ENCODE measurements around the gene SERPINA12. TPM values are rescaled to one million over a fixed set of nuclear protein-coding genes. Genes with fewer than 3 reads are reported as not detected.
"Not testable (repeated sequence)": the region's sequence is repeated elsewhere in the genome, so short reads cannot be mapped to it uniquely, and the experiment has no call there.

SERPINA12 gene
- polyA plus RNA-seq, 3 donors: 0.33 to 1.1 (median 0.65) TPM

DNA sequence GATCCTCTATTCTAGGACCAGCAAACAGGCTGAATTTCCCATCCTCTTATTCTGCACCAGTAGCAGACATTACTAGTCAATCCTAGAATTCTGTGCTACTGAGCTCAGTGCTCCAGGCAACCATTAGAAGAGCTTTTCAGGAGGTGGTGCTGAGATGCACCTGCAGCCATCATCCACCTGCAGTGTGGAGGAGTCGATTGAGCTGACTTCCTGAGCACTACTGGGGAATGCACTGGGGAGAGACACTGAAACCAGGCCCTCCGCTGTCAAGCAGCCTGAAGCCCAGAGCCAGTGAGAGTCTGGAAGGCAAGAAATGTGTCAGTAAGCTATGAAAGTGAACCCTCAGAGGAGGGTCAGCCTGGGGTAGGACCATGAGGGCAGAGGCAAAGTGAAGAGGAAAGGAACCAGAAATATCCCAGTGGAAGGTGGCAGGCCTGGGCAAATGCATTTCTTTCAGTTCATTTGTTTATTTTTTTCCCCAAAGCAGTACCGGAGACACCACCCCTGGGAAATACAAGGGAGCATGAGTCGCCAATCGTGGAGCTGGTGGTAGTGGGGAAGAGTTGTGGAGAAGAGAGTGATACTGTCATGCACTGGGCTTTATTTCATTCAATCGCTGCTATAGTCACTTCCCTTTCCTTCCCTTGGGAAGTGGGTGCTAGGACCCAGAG, 28.9 kb upstream of the SERPINA12 start:
- DNase-seq: no peak

DNA sequence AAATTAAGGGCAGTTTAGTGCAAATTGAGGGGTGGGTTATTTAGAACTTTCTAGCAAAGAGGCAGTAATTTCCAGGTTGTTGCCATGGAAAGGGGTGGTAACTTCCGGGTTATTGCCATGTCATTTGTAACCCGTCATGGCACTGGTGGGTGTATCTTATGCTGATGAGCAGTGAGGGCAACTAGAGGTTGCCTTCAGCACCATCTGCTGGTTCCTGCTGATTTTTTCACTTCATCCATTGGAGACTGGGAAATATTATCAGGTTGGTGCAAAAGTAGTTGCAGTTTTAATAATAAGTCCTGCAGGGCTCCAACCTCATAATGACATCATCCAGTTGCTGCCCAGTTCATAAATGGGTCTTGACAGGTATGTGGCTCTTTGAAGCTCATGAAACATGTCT, 27.6 kb upstream of the SERPINA12 start:
- no peak for DNase-seq

DNA sequence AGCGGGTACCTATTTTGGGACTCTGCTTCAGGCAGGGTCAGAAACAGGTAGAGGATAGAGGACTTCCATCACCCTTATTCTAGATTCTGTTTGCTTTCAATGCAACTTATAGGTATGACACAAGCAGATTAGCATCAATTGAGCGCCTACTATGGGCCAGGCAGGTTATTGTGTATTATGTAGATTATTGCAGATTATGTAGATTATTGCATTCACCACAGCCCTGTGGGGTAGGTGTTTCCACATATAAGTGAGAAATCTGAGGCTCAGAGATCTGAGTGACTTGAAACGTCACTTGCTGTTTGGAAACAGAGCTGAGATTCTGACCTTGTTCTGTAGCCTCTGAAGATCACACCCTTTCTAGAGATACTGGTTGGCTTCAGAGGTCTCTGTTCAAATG, 26.2 kb upstream of the SERPINA12 start:
- DNase-seq: no peak

DNA sequence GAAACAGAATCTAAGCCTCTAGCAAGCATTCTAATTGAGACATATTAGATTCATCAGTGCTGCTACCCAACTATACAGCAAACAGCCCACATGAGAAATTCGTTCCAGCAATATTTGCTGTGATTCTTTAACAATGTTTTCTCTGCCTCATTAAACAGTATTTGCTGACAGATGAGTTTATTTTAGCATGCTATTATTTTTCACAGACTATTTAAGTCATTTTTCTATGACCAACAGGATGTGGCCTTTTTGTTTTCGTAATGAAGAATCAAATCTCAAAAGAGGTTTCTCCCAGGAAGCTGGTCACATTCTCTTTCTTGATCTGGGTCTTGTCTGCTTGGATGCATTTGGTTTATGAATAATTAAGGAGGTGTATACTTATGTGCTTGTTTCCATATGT, 23.2 kb upstream of the SERPINA12 start:
- no peak for DNase-seq

DNA sequence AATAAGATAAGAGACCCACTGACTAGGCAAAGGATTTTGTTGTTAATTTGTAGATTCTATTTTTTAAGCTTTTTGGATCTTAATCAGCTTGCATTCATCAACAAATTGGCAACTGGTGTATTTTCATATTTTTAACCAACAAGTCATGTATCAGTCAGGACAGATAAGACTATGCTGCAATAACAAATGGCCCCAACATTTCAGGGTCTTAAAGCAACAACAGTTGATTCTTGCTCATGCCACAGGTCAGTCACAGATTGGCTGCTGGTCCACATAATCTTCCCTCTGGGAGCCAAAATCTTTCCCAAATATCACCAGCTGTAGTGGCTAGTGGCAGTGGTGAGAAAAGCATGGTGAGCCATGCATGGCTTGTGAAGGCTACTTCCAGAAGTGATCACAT, 21.9 kb upstream of the SERPINA12 start:
- no peak for DNase-seq

DNA sequence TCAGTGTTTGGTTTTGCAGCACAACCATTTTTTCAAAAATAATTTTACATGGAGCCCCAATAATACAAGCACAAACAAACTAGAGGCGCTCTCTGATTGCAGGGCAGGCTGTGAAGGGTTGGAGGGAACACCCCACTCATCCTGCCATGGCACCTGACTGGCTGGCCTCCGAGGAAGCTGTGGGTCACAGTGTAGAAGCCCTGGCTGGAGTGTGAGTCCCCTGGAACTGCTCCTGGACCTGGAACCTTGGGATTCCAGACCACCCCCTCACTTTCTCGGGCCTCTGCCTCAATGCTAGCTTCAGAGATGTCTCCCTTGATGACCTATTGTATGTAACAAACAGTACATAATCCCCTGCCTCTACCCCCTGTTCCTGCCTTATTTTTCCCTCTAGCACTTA, 14.8 kb upstream of the SERPINA12 start:
- no peak for DNase-seq

DNA sequence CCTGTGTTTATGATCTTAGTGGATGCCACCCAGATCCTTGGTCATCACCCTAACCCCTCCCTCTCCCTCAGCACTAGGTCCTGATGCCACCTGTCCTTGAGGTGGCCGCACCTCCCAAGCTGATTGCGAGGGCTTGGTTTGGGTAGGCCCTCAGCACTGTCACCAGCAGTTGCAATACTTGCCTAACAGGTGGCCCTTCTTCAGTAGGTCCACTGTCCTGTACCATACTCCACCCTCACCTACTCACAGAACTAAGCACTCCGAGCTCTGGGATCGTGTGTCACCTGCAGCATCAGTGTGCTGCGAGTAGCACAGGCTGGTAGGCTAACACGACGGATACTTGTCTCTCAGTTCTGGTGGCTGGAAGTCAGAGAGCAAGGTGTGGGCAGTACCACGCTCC, 14.0 kb upstream of the SERPINA12 start:
- no peak for DNase-seq

DNA sequence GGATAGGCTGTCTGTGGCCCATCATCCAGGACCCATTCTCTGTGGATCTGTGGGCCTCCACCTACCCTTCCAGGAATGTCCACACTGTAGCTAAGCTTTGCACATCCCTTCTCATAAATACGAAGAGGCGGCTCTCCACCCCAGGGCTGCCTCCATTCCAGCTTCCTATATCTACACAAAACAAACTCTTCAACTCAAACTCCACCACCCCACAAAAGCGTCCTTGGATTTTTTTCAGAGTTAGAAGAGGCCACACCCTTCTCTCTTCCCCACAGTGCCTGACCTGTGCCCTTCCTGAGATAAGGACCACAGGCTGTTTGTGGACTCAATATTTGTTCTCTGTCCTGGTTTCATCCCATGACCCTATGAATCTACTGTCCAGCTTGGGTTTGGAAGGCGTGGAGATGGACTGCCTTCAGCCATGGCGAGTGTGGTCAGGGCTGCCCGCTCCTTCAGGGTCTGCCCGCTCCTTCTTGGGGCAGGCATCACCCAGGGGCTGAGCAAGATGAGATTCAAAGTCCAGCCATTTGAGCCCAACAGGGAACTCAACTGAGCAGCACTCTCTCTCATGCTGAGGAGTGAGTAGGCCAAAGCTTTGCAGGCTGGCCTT, 13.0 kb upstream of the SERPINA12 start:
- DNase-seq: no peak

DNA sequence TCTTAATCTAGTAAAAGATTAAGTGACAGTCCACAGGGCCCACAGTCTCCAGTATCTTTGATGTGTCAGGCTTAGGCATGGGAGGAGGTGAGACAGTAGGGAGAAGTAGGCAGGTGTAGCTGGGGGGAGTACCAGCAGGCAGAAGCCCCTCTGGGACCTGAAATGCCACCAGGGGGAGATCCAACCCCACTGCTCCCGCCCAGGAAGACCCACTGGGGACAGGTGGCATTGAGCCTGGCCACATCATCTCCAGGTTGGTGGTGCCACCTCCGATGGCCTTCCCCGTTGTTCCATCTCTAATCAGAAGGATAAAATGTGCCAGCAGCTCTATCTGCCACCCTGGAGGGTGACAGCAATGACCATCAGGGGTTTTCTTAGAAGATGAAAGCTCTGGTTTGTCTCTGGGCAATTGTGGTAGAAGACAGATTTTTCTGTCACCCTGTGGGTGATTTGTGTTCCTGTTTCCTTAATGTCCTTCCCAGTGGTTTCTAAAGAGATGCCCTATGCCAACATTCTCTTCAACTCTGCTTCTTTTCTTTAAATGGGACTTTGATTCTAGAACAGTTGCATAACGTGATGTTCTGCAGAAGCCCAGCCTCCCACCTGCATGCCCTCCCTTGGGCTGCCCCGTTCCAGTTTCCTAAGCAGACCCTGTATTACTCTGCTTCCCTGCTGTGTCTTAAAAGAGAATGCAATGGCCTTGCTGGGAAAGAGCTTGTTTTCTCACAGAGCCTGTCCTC, 12.3 kb upstream of the SERPINA12 start:
- DNase-seq: no peak

DNA sequence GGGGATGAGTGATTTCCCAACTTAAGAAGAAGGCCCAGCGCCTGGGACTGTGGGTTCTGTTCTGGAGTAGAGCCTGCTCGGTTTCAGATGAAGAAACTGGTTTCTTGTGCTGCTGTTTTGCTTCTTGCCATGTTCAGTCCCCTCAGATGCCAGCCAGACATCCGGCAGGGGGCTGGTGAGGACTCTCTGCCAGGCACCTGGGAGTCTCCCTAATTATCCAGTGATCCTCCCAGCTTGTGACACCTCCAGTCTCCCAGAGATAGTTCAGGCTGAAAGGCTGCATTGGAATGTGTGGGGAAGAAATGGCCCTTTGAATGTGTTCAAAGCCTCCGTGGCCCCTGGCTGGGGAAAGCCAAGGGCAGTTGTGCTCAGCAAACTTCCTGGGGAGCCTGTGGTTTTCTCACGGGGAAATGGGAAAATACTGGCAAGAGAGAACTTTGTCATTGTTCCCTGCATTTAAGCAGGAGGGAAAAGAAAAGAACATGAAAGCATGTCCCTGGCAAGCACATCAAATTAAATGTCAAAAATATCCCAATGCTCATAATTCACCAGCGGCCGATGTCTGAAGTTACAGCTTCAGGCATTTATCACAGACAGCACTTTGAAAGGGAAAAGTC, 8.5 kb upstream of the SERPINA12 start:
- no peak for DNase-seq

DNA sequence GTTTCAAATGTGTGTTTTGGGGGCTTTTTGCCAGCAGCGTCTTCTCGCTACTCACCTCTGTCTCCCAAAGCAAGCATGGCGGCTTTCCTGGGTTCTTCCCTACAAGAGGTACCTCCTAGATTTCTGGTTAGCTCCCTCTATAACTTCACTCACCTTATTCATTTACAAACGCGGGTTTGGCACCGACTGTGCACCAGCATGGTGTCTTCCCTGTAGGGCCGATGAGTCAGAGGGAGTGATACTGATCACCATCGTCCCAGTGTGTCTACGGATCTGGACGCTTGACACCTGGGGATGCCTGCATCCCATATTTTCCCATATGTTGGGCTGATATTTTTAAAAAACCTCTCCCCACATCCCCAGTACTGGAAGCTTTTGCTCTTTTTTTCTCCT, 8.0 kb upstream of the SERPINA12 start:
- DNase-seq: no peak

DNA sequence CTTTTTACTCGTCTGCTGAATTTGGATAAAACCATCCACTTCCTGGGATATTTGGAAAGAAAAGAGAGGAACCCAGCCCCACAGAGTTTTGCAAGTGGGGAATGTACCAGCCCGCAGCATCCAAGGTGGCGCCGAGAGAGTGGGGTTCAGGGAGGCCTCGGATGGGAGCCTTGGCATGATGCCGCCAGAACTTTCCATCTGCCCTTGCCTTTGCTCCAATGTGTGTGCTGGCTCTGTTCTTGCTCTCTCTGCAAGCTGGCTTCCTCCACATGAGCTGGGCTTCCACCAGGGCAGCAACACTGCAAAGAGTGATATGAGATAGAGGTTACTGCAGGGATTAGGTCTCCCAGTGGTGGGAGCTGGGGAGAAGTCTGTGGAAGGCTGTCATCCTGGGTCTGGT, 6.6 kb upstream of the SERPINA12 start:
- DNase-seq: no peak

DNA sequence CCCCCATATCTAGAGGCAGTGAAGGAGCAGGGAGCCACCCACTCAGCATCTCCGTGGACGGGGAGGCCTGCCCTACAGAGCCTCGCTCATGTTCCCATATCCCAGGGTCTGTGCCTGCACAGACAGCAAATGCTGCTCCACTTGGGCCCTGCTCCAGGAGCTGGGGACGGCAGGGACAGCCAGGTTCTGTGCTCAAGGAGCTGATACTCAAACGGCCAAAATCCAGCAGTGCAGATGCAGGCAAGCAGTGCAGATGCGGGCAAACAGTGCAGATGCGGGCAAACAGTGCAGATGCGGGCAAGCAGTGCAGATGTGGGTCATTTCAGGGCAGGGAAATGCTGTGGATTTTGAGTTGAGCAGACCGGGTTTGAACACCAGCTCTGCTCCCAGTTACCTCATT, 6.2 kb upstream of the SERPINA12 start:
- no peak for DNase-seq

DNA sequence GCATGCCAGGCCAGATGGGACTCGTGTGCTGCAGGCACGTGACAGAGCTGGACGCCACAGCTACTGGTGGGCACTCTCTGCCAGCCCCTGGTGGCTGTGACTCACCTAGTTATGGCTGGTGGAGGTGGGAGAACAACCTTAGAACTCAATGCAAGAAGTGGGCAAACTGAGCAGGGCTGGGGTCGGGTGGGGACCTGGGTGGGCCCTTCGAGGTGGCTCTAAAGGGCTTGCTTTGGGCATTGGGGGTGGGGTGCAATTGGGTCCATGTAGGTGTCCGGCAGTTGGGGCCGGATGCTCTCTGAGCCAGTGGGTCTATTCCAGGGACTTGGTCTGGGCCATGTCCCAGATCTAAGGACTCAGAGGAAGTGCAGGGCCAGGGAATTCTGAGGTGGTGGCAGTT, 5.1 kb upstream of the SERPINA12 start:
- no peak for DNase-seq

DNA sequence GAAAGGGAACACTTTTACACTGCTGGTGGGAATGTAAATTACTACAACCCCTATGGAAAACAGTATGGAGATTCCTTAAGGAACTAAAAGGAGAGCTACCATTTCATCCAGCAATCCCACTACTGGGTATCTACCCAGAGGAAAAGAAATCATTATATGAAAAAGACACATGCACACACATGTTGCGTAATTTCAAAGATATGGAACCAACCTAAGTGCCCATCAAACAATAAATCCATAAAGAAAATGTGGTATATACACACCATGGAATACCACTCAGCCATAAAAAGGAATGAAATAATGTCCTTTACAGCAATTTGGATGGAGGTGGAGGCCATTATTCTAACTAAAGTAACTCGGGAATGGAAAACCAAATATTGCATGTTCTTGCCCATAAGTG, 1.2 kb upstream of the SERPINA12 start:
- DNase-seq: not testable (repeated sequence)

DNA sequence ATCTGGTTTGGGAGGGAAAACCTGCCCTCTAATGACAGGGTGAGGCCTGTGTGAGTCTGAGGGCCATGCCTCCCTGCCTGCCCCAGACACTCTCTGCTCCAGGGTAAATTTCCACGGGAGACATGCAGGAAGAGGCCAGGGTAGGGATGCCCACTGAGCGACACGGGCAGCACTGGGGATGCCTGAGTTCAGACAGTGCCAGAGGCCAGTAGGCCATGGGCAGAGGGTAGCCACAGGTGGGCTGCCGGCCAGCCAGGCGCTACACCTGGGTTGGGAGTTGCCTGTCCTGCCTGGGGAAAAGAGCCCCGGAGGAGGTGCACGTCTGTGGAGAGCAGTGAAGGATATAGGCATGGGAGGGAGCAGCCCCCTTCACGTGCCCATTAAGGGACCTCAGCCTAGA, 3.6 kb downstream of the SERPINA12 start:
- DNase-seq: no peak

DNA sequence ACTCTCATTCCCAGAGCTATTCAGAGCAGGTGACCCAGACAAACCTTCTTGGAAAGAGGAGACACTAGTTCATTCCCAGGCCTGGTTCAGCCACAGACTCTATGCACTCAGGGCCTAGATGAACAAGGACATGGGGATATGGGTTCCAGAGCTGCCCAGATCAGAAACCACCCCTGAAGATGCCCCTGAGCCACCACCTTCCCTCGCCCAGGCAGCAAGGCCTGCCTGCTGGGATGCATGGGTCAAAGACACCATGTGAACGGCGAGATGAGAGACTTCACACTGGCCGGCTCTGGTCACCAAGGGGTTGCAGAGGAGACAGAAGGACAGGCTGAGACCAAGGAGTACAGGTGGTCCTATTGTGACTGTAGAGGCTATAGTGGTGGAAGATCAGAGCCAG, 4.1 kb downstream of the SERPINA12 start:
- DNase-seq: no peak

DNA sequence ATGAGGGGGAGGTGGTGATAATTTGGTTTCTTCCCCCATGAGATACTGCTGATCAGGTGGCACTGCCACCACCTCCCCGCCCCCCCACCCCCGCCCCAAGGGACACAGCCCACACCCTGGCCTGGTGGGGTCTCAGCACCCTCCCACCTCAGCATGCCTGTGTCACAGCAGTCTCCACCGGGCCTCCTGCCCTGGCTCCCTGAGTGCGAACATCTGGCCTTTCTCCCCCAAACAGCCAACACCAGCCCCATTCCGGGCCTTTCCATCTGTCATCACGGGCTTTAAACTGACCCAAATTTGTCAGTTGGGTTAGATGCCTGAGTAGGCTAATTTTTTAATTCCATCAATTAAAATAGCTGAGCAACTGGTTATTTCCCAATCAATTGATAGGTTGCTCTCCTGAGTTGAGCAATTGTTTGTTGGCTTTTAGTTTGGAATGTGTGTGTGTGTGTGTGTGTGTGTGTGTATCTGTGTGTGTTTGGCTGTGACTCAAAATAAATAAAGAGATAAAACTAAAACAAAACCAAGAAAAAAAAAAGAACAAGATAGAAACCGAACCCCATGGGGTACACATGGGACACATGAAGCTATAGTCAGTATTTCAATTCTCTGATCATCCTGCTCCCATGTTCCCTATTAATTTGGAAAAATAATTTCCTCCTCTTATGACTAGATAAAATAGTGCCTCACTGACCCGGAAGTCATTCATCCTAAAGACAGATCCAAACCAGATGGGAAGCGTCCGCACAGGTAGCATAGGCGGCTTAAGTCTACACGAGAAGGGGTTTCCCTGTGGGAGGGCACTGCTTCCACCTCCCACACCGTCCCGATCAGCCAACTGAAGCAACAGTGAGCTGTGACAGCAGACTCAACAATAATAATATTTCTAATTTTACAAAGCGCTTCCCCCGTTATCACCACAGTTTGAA, 7.4 kb downstream of the SERPINA12 start:
- no peak for DNase-seq

DNA sequence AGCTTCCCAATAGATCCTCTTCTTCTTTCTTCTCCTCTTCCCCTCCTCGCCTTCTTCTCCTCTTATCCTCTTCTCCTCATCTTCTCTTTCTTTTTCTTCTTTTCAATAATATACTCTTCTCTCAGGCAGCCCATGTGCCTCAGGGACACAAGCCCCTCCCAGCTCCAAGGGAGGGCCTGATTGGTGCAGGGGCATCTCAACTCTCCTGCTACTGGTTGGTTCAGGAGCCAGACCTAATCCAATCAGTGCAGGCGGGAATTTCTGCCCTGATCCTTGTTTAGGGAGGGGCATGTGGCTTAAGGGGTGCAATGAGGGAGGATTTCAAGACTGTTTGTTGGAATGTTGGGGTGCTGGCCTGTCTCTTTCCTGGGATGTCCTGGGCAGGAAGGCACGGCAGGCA, 9.0 kb downstream of the SERPINA12 start:
- no peak for DNase-seq

DNA sequence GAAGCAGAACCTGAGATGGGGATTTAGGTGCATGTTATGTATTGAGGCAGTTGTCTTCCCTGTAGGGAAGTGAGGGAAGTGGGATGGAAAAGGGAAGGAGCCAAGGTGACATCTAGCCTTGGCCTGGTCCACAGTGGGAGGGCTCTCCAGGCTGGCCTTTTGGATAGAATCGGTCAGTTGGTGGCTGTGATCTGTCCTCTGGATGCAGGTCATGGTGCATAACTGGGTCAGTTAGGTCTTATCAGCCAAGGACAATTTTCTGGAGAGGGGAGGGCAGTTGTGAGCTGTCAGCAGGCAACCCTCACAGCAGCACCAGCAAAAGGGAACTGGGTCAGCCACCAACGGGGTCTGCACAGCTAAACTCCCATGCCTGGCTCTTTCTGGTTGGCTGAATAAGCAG, 9.6 kb downstream of the SERPINA12 start:
- no peak for DNase-seq

DNA sequence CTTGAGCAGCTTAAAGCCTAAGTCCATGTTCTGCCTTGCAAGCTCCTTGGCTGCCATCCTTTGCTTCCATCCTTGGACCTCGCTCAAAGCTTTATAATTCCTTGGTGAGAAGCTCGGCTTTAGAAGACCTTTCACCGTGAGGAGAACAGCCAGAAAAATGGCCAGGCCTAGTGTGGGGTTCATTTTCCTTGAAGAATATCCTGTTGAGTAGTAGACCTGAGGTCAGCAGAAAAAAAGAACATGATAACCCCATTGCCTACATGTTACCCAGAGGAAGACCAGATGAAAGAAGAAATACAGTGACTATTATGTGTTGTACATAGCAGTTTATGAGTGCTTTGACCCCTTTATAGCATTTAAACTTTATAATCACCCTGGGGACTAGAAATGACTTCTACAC, 11.1 kb downstream of the SERPINA12 start:
- DNase-seq: no peak

DNA sequence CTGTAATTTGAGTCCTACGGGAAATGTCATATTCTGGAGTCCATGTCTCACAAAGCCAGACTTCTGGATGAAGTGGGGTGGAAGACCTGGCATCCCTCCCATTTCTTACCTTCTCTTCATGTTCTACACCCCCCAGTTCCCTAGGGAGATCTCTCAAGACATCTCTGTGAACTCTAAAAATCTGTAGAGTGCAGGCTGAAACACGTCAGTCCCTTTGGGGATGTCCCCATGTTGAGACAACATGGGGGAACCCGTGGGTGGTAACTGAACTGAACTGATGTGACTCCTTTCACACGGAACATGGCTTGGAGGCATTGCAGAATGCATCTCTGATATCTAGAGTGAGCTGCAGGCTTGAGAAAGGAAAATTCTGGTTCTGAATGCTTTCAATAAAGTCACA, 15.2 kb downstream of the SERPINA12 start:
- DNase-seq: no peak
